ENCODE measurements around the gene NOS3. TPM values are rescaled to one million over a fixed set of nuclear protein-coding genes. Genes with fewer than 3 reads are reported as not detected.

NOS3 gene
- total RNA-seq, 1 donor from 2014 or later, result 185 TPM

GRCh38 chr7:151046603-151047573 lies 56.1 kb downstream of the NOS3 start:
- TF ChIP-seq CTCF (IDR thresholded peaks at IDR 0.05), result no peak
- Histone ChIP-seq H3K27ac (no peak overlapping the region), H3K4me1 (peaks cover 0 to 7% of the 10 kb centered on the region in 2 donors), H3K27me3 (no peaks in the 10 kb centered on the region), H3K36me3 (peaks cover 4 to 12% of the 10 kb centered on the region in 2 donors), H3K4me3 (no peak overlapping the region), H3K9me3 (no peaks in the 10 kb centered on the region)
- no peak for DNase-seq (ENCODE audit: low spot score in 2 of 2)
- intact Hi-C loops (cut with DNase I), result no loop called here

GRCh38 chr7:151047976-151048815 lies 57.4 kb downstream of the NOS3 start, which contains the start of gene ASIC3:
Gene ASIC3, plus strand, starts transcription at chr7:151048531. Its CDS starts 355 bp downstream, at chr7:151048886.
- Histone ChIP-seq H3K27me3 (no peaks in the 10 kb centered on the region), H3K27ac (no peak within 1 kb of the TSS), H3K4me1 (peaks cover 0 to 7% of the 10 kb centered on the region in 2 donors), H3K4me3 (no peak within 1 kb of the TSS), H3K9me3 (no peaks in the 10 kb centered on the region), H3K36me3 (peaks cover 0 to 10% of the 10 kb centered on the region in 2 donors)
- DNase-seq (ENCODE audit: low spot score in 2 of 2), result no peak
- no peak for TF ChIP-seq CTCF (IDR thresholded peaks at IDR 0.05)
- intact Hi-C loops (cut with DNase I), result no loop called here

- intact Hi-C loops (cut with DNase I), result no loop called here
- Histone ChIP-seq H3K27ac (no peak overlapping the region), H3K36me3 (peaks cover 0 to 7% of the 10 kb centered on the region in 2 donors), H3K4me3 (no peak overlapping the region), H3K27me3 (no peaks in the 10 kb centered on the region), H3K4me1 (peaks cover 0 to 7% of the 10 kb centered on the region in 2 donors), H3K9me3 (no peaks in the 10 kb centered on the region)
- TF ChIP-seq CTCF (IDR thresholded peaks at IDR 0.05), result no peak
- DNase-seq (ENCODE audit: low spot score in 2 of 2), result no peak
Observed at GRCh38 chr7:151048911-151049463, 58.2 kb downstream of the NOS3 start.

GRCh38 chr7:151051108-151051507 lies 60.3 kb downstream of the NOS3 start:
- no peaks in the 10 kb centered on the region for H3K36me3 ChIP-seq
- no peaks in the 10 kb centered on the region for H3K9me3 ChIP-seq
- peaks cover 0 to 7% of the 10 kb centered on the region in 2 donors for H3K4me1 ChIP-seq
- no peak overlapping the region for H3K4me3 ChIP-seq
- H3K27me3 ChIP-seq, result no peaks in the 10 kb centered on the region
- no peak for TF ChIP-seq CTCF (IDR thresholded peaks at IDR 0.05)
- H3K27ac ChIP-seq, result no peak overlapping the region
- intact Hi-C loops (cut with DNase I), result no loop called here
- DNase-seq (ENCODE audit: low spot score in 2 of 2), result no peak

GRCh38 chr7:151053096-151053495 lies 62.3 kb downstream of the NOS3 start:
- Histone ChIP-seq H3K4me1 (peaks cover 7 to 15% of the 10 kb centered on the region in 2 donors), H3K27me3 (no peaks in the 10 kb centered on the region), H3K9me3 (no peaks in the 10 kb centered on the region), H3K27ac (no peak overlapping the region), H3K36me3 (no peaks in the 10 kb centered on the region), H3K4me3 (no peak overlapping the region)
- TF ChIP-seq CTCF (IDR thresholded peaks at IDR 0.05), result no peak
- no peak for DNase-seq (ENCODE audit: low spot score in 2 of 2)
- intact Hi-C loops (cut with DNase I), result no loop called here

Data from ascending aorta (tissue), 2 donors.